ENCODE results near the gene MBD1. TPM values are rescaled to one million over a fixed set of nuclear protein-coding genes. Genes with fewer than 3 reads are reported as not detected.
"Not testable (repeated sequence)": the region's sequence is repeated elsewhere in the genome, so short reads cannot be mapped to it uniquely, and the experiment has no call there.

MBD1 gene
- total RNA-seq, 2 donors from 2014 or later, result 47.9 to 77.1 TPM

- no peak for DNase-seq (ENCODE audit: low spot score)
- H3K36me3 ChIP-seq, result no peaks in the 10 kb centered on the region
- TF ChIP-seq CTCF (IDR thresholded peaks at IDR 0.05), result no peak
- H3K27ac ChIP-seq, result no peak overlapping the region
- no peaks in the 10 kb centered on the region for H3K9me3 ChIP-seq
- no peak overlapping the region for H3K4me3 ChIP-seq
- no peaks in the 10 kb centered on the region for H3K27me3 ChIP-seq
- no peaks in the 10 kb centered on the region for H3K4me1 ChIP-seq
Measured at GRCh38 chr18:50313873-50314460, 32.6 kb upstream of the MBD1 start.

- no peak for TF ChIP-seq CTCF (IDR thresholded peaks at IDR 0.05)
- no peak overlapping the region for H3K27ac ChIP-seq
- no peak overlapping the region for H3K4me3 ChIP-seq
- no peaks in the 10 kb centered on the region for H3K27me3 ChIP-seq
- no peaks in the 10 kb centered on the region for H3K36me3 ChIP-seq
- no peaks in the 10 kb centered on the region for H3K9me3 ChIP-seq
- no peaks in the 10 kb centered on the region for H3K4me1 ChIP-seq
- DNase-seq (ENCODE audit: low spot score), result no peak
Measured at GRCh38 chr18:50313031-50313607, 31.8 kb upstream of the MBD1 start.

- Histone ChIP-seq H3K27ac (no peak overlapping the region), H3K27me3 (no peaks in the 10 kb centered on the region), H3K4me3 (no peak overlapping the region), H3K9me3 (no peaks in the 10 kb centered on the region), H3K36me3 (no peaks in the 10 kb centered on the region), H3K4me1 (no peaks in the 10 kb centered on the region)
- TF ChIP-seq CTCF (IDR thresholded peaks at IDR 0.05), result no peak
- no peak for DNase-seq (ENCODE audit: low spot score)
Measured at GRCh38 chr18:50312296-50313030, 31.1 kb upstream of the MBD1 start.

- no peaks in the 10 kb centered on the region for H3K27me3 ChIP-seq
- TF ChIP-seq CTCF (IDR thresholded peaks at IDR 0.05), result no peak
Measured at GRCh38 chr18:50311650-50312049, 30.3 kb upstream of the MBD1 start.

GRCh38 chr18:50310080-50310479, 28.8 kb upstream of the MBD1 start:
- Histone ChIP-seq H3K27me3 (no peaks in the 10 kb centered on the region), H3K4me3 (no peak overlapping the region), H3K36me3 (no peaks in the 10 kb centered on the region), H3K4me1 (peaks cover 0 to 6% of the 10 kb centered on the region in 2 donors), H3K9me3 (no peaks in the 10 kb centered on the region), H3K27ac (no peak overlapping the region)
- no peak for TF ChIP-seq CTCF (IDR thresholded peaks at IDR 0.05)
- no peak for DNase-seq (ENCODE audit: low spot score)

More at GRCh38 chr18:50311650-50312049, 30.3 kb upstream of the MBD1 start:
- no peak for DNase-seq (ENCODE audit: low spot score)
- Histone ChIP-seq H3K4me3 (no peak overlapping the region), H3K4me1 (peaks cover 0 to 6% of the 10 kb centered on the region in 2 donors), H3K9me3 (no peaks in the 10 kb centered on the region), H3K27ac (no peak overlapping the region), H3K36me3 (no peaks in the 10 kb centered on the region)

GRCh38 chr18:50308851-50309250, 27.5 kb upstream of the MBD1 start:
- not testable (repeated sequence) for H3K27ac ChIP-seq; H3K27me3 ChIP-seq; H3K36me3 ChIP-seq; H3K4me1 ChIP-seq; DNase-seq (ENCODE audit: low spot score); H3K9me3 ChIP-seq; H3K4me3 ChIP-seq
